ENCODE data around the gene RNF186. TPM values are rescaled to one million over a fixed set of nuclear protein-coding genes. Genes with fewer than 3 reads are reported as not detected.

The RNF186 gene
- polyA plus RNA-seq, 1 donor (not counting 4 experiments of a cell fraction or from before 2014, with no cell fraction given) = not detected

DNA sequence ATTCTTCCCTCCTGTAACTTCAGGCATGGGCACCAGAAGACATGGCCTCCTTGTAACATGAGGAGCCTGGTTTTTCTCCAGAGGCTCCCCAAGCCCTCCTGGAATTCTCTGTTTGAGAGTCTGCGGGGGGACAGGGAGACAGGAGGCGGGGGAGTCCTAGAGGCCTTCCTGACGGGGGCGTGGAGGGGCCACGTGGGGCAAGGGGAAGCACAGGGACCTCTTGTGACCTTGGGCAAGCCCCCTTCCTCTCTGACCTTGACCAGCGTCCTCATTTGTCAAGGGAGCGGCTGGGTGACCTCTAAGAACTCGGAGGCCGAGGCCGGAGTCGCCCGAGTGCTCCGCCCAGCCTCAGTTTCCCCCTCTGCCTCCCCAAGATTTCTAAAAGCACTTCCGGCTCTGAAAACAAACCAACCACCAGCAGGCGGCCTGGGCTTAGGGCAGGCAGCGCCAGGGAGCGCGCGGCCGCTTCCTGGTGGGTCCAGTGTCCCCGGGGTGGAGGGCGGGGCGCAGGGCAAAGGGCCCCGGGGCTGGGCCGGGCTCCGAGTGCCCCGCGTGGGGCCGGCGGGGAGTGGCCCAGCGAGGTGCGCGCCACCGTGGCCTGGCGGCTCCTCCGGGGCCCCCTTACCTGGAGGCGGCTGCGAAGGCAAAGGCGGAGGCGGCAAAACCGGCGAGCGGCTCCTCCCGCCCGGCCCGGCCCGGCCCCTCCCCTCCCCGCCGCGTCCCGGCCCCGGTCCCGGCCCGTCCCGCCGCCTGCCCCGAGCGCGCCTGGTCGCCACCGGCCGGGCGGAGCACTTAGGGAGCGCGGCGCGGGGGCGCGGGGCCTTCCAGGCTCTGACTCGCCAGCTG lies 15.6 kb downstream of the RNF186 start, which contains the start of gene TMCO4:
TSS of gene TMCO4 (minus strand) at position 687 of the 846 bp plus-strand sequence. CDS start 19,158 bp downstream, outside the sequence.
- no peak within 1 kb of the TSS for H3K27ac ChIP-seq (ENCODE audit: control insufficient read depth, insufficient read depth, low read length)
- TF ChIP-seq, protein P1, sequence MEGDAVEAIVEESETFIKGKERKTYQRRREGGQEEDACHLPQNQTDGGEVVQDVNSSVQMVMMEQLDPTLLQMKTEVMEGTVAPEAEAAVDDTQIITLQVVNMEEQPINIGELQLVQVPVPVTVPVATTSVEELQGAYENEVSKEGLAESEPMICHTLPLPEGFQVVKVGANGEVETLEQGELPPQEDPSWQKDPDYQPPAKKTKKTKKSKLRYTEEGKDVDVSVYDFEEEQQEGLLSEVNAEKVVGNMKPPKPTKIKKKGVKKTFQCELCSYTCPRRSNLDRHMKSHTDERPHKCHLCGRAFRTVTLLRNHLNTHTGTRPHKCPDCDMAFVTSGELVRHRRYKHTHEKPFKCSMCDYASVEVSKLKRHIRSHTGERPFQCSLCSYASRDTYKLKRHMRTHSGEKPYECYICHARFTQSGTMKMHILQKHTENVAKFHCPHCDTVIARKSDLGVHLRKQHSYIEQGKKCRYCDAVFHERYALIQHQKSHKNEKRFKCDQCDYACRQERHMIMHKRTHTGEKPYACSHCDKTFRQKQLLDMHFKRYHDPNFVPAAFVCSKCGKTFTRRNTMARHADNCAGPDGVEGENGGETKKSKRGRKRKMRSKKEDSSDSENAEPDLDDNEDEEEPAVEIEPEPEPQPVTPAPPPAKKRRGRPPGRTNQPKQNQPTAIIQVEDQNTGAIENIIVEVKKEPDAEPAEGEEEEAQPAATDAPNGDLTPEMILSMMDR (optimal IDR thresholded peaks at IDR 0.05 in 1 of 3, IDR thresholded peaks at IDR 0.05 in 1 of 3, conservative IDR thresholded peaks at IDR 0.05 in 1 of 3; ENCODE audit: extremely low read depth in 1 of 3, insufficient read depth in 2 of 3, low read length in 3 of 3) = peak in 1 of 3 experiments; percentile 39
- no peak for TF ChIP-seq EZH2 (IDR thresholded peaks at IDR 0.05; ENCODE audit: low read length)

DNA sequence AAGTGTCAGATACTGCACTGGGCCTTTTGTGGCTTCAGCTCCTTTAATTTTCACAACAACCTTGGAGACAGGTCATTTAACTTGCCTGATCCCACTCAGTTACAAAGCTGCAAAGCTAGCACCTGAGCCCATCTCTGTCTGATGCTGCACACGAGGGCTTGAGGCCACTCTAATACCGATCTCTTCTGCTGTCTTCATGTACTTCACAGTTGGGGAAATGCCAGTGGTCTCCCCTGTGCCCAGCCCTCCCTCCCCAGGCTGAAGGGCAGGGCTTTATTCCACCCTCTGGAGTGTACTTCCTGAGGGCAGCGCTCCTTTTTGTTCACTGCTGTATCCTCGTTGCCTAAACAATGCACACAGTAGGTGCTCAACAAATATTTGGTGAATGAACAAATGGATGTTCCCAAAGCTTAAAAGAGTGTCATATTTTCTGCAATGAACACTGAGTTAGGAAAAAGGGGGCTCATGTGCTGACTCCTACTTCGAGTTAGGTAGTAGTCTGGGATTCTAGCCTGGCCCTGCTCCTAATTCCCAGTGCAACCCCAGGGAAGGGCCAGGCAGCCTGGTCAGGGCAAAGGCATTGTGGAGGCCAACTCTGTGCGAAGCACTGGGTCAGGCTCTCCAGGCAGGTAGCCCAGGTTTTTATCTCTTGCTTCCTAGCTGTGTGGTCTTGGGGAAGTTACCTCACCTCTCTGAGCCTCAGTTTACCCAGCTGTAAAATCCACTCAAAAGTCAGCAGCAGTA lies 16.4 kb downstream of the RNF186 start:
- DNase-seq (ENCODE audit: low read depth, low spot score) (no peak), FAIRE-seq (no peak)
- Histone ChIP-seq H3K27me3 (ENCODE audit: control insufficient read depth, extremely low read depth, insufficient read depth, low read length) (peaks cover 6% of the 10 kb centered on the region), H3K27ac (ENCODE audit: control insufficient read depth, insufficient read depth, low read length) (no peak overlapping the region), H4K20me1 (ENCODE audit: control insufficient read depth, extremely low read depth, insufficient read depth, low read length) (no peaks in the 10 kb centered on the region), H3K9me3 (ENCODE audit: control insufficient read depth, low read depth, low read length) (no peaks in the 10 kb centered on the region), H3K79me2 (ENCODE audit: control insufficient read depth, insufficient read depth, low read length) (no peaks in the 10 kb centered on the region), H3K4me2 (ENCODE audit: control insufficient read depth, extremely low read depth, insufficient read depth, low read depth, low read length) (peak overlapping the region; percentile 74), H3K4me1 (ENCODE audit: control insufficient read depth, extremely low read depth, insufficient read depth, low read length) (peaks cover 3% of the 10 kb centered on the region), H3K9me1 (ENCODE audit: control insufficient read depth, extremely low read depth, insufficient read depth, low read length) (no peaks in the 10 kb centered on the region), H2AFZ (ENCODE audit: control insufficient read depth, low read length) (no peak overlapping the region), H3K4me3 (ENCODE audit: control insufficient read depth in 2 of 3, extremely low read depth in 1 of 3, insufficient read depth in 2 of 3, low read depth in 1 of 3, low read length in 3 of 3) (peak overlapping the region in 1 of 3 experiments; percentile 30), H3K9ac (ENCODE audit: control insufficient read depth, extremely low read depth, insufficient read depth, low read length) (no peak overlapping the region), H3K36me3 (ENCODE audit: control insufficient read depth in 2 of 2, extremely low read depth in 1 of 2, insufficient read depth in 2 of 2, low read length in 2 of 2) (no peaks in the 10 kb centered on the region)
- dilution Hi-C loops (cut with MboI; ENCODE audit: extremely low pct_ligation_motif_present, low sequenced_read_pairs) = no loop called here
- TF ChIP-seq, protein P1 (optimal IDR thresholded peaks at IDR 0.05 in 1 of 3, IDR thresholded peaks at IDR 0.05 in 1 of 3, conservative IDR thresholded peaks at IDR 0.05 in 1 of 3; ENCODE audit: extremely low read depth in 1 of 3, insufficient read depth in 2 of 3, low read length in 3 of 3) = no peak
- no peak for TF ChIP-seq EZH2 (IDR thresholded peaks at IDR 0.05; ENCODE audit: low read length)

More for the DNA sequence above, 15.6 kb downstream of the RNF186 start, which contains the start of gene TMCO4:
- Histone ChIP-seq H3K4me2 (ENCODE audit: control insufficient read depth, extremely low read depth, insufficient read depth, low read depth, low read length) (peak within 1 kb of the TSS; percentile 74), H3K79me2 (ENCODE audit: control insufficient read depth, insufficient read depth, low read length) (no peaks in the 10 kb centered on the region), H3K27me3 (ENCODE audit: control insufficient read depth, extremely low read depth, insufficient read depth, low read length) (peaks cover 6% of the 10 kb centered on the region), H3K4me3 (ENCODE audit: control insufficient read depth in 2 of 3, extremely low read depth in 1 of 3, insufficient read depth in 2 of 3, low read depth in 1 of 3, low read length in 3 of 3) (peak within 1 kb of the TSS; percentile 30 to 72 (median 69)), H3K9me3 (ENCODE audit: control insufficient read depth, low read depth, low read length) (no peaks in the 10 kb centered on the region), H3K9ac (ENCODE audit: control insufficient read depth, extremely low read depth, insufficient read depth, low read length) (peak within 1 kb of the TSS; percentile 61), H3K4me1 (ENCODE audit: control insufficient read depth, extremely low read depth, insufficient read depth, low read length) (peaks cover 3% of the 10 kb centered on the region), H3K36me3 (ENCODE audit: control insufficient read depth in 2 of 2, extremely low read depth in 1 of 2, insufficient read depth in 2 of 2, low read length in 2 of 2) (no peaks in the 10 kb centered on the region), H3K9me1 (ENCODE audit: control insufficient read depth, extremely low read depth, insufficient read depth, low read length) (no peaks in the 10 kb centered on the region), H4K20me1 (ENCODE audit: control insufficient read depth, extremely low read depth, insufficient read depth, low read length) (no peaks in the 10 kb centered on the region), H2AFZ (ENCODE audit: control insufficient read depth, low read length) (peak within 1 kb of the TSS; percentile 83)
- no peak for FAIRE-seq
- dilution Hi-C loops (cut with MboI; ENCODE audit: extremely low pct_ligation_motif_present, low sequenced_read_pairs) = no loop called here
- no peak for DNase-seq (ENCODE audit: low read depth, low spot score)
